CD8-positive, alpha-beta memory T cell (primary cell): ENCODE measurements around the gene SERBP1. TPM values are rescaled to one million over a fixed set of nuclear protein-coding genes. Genes with fewer than 3 reads are reported as not detected.

Experiments
- CTCF ChIA-PET: fragments of 350-600 bp; sonication (Branson Sonifier 250); formaldehyde crosslinking; loops from one replicate; lab custom pipeline; 2021; ENCODE audit warnings: antibody characterized with exemption; lab: Charles Lee
- POLR2A ChIA-PET: fragments of 350-600 bp; sonication (Branson Sonifier 250); formaldehyde crosslinking; loops from one replicate; lab custom pipeline; 2021; ENCODE audit warnings: antibody characterized with exemption; lab: Charles Lee
- DNase-seq, 5 donors: peaks; one replicate each; pipeline versions ENCODE4 v3.0.0 to v3.0.0-alpha.2; 2020 to 2022; ENCODE audit warnings: mixed read lengths in 1 of 5
- H3K27ac ChIP-seq: one replicate; pipeline ENCODE4 v1.7.0; 2013; ENCODE audit warnings: low read depth, mild to moderate bottlenecking, low read length, moderate library complexity
- H3K27me3 ChIP-seq: 2 replicates; pipeline ENCODE4 v1.7.0; 2013; ENCODE audit warnings: low read length, mild to moderate bottlenecking; ENCODE audit not compliant: insufficient read depth, poor library complexity, severe bottlenecking
- H3K36me3 ChIP-seq: 2 replicates; pipeline ENCODE4 v1.7.0; 2013; ENCODE audit warnings: mild to moderate bottlenecking, low read length, moderate library complexity; ENCODE audit not compliant: insufficient read depth
- H3K4me1 ChIP-seq: 2 replicates; pipeline ENCODE4 v1.7.0; 2013; ENCODE audit warnings: mild to moderate bottlenecking, low read length, moderate library complexity; ENCODE audit not compliant: insufficient read depth
- H3K4me3 ChIP-seq: 2 replicates; pipeline ENCODE4 v1.7.0; 2013; ENCODE audit warnings: mild to moderate bottlenecking, low read length
- H3K9me3 ChIP-seq: 2 replicates; pipeline ENCODE4 v1.7.0; 2013; ENCODE audit warnings: mild to moderate bottlenecking, low read length
- H3K27ac Mint-ChIP-seq, 8 donors: one replicate each; pipeline ENCODE4 v1.8.0; 2020 to 2021; ENCODE audit warnings: mixed read lengths in 8 of 8, mild to moderate bottlenecking in 6 of 8, inconsistent platforms in 3 of 8, moderate library complexity in 3 of 8
- H3K27me3 Mint-ChIP-seq, 2 donors: one replicate each; pipeline ENCODE4 v1.8.0; 2020 to 2021; ENCODE audit warnings: mixed read lengths in 2 of 2, mild to moderate bottlenecking in 1 of 2, moderate library complexity in 1 of 2
- H3K36me3 Mint-ChIP-seq, 3 donors: one replicate each; pipeline ENCODE4 v1.8.0; 2020 to 2021; ENCODE audit warnings: mixed read lengths in 3 of 3, inconsistent platforms in 1 of 3, mild to moderate bottlenecking in 1 of 3
- H3K4me1 Mint-ChIP-seq, 3 donors: one replicate each; pipeline ENCODE4 v1.8.0; 2020 to 2021; ENCODE audit warnings: mixed read lengths in 3 of 3, inconsistent platforms in 1 of 3, mild to moderate bottlenecking in 1 of 3
- H3K4me3 Mint-ChIP-seq, 7 donors: one replicate each; pipeline ENCODE4 v1.8.0; 2020 to 2021; ENCODE audit warnings: mixed read lengths in 7 of 7, mild to moderate bottlenecking in 6 of 7, moderate library complexity in 4 of 7, inconsistent platforms in 2 of 7
- H3K9me3 Mint-ChIP-seq, 5 donors: one replicate each; pipeline ENCODE4 v1.8.0; 2020 to 2022; ENCODE audit warnings: mixed read lengths in 5 of 5, mild to moderate bottlenecking in 3 of 5, moderate library complexity in 2 of 5, inconsistent platforms in 1 of 5
- polyA plus RNA-seq: library from polyadenylated mRNA; unstranded; fragments of 300-500 nt; fragmentation: Illumina TruSeq; gene quantifications from one replicate; pipeline ENCODE4 v1.2.3, GENCODE V29; 2021
- total RNA-seq, 2 experiments: library from RNA; stranded (reverse); gene quantifications; one replicate each; pipeline ENCODE4 v1.2.3, GENCODE V29; 2021

SERBP1 gene
- total and polyA plus RNA-seq, 3 experiments from 2014 or later, result 127 to 549 (median 545) TPM

- Histone ChIP-seq H3K27me3 (no peaks in the 10 kb centered on the region), H3K4me1 (no peaks in the 10 kb centered on the region), H3K4me3 (no peak overlapping the region), H3K36me3 (no peaks in the 10 kb centered on the region), H3K9me3 (no peaks in the 10 kb centered on the region), H3K27ac (no peak overlapping the region)
- H3K27ac Mint-ChIP-seq, result no peak overlapping the region
- H3K36me3 Mint-ChIP-seq, result peaks cover 0 to 4% (median 0%) of the 10 kb centered on the region in 3 donors
- DNase-seq, result no peak
- peaks cover 3 to 18% of the 10 kb centered on the region in 2 donors for H3K27me3 Mint-ChIP-seq
- POLR2A ChIA-PET, result no interaction called here
- no peaks in the 10 kb centered on the region for H3K4me1 Mint-ChIP-seq
- CTCF ChIA-PET, result no interaction called here
- H3K9me3 Mint-ChIP-seq, result no peaks in the 10 kb centered on the region
- H3K4me3 Mint-ChIP-seq, result no peak overlapping the region
These were observed 35.2 kb upstream of the SERBP1 start for GRCh38 chr1:67465375-67465774.

DNA sequence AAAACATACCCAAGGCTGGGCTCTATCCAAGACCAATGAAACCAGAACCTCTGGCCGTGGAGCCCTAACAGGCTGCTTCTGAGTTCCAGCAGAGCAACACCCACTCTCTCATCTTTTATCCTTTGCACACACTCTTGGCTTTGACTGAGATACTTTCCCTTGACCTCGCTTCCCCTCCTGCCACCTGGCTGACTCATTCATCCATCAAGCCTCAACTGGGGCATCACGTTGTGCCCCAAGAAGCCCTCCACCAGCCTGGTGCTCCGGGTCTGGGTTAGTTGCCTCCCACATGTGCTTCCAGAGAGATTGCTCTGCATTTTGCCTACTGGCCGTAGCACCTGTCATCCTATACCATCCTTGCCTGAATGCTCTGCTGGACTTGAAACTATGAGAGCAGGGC, 34.5 kb upstream of the SERBP1 start:
- peaks cover 0 to 4% (median 0%) of the 10 kb centered on the region in 3 donors for H3K36me3 Mint-ChIP-seq
- DNase-seq, result no peak
- no peak overlapping the region for H3K27ac ChIP-seq
- CTCF ChIA-PET, result no interaction called here
- peak overlapping the region in 1 of 8 donors; percentile 14 for H3K27ac Mint-ChIP-seq
- H3K4me1 ChIP-seq, result no peaks in the 10 kb centered on the region
- H3K36me3 ChIP-seq, result no peaks in the 10 kb centered on the region
- POLR2A ChIA-PET, result no interaction called here
- H3K4me3 Mint-ChIP-seq, result no peak overlapping the region
- no peak overlapping the region for H3K4me3 ChIP-seq
- no peaks in the 10 kb centered on the region for H3K9me3 Mint-ChIP-seq
- no peaks in the 10 kb centered on the region for H3K9me3 ChIP-seq
- H3K27me3 ChIP-seq, result no peaks in the 10 kb centered on the region
- H3K27me3 Mint-ChIP-seq, result peaks cover 3 to 18% of the 10 kb centered on the region in 2 donors
- H3K4me1 Mint-ChIP-seq, result no peaks in the 10 kb centered on the region

- POLR2A ChIA-PET, result no interaction called here
These were observed 33.9 kb upstream of the SERBP1 start for GRCh38 chr1:67464058-67464457.

GRCh38 chr1:67463298-67463955, 33.2 kb upstream of the SERBP1 start:
- ChIA-PET POLR2A (no interaction called here), CTCF (no interaction called here)
- no peaks in the 10 kb centered on the region for H3K4me1 ChIP-seq
- H3K27me3 ChIP-seq, result no peaks in the 10 kb centered on the region
- Mint-ChIP-seq H3K27me3 (peaks cover 3 to 15% of the 10 kb centered on the region in 2 donors), H3K9me3 (no peaks in the 10 kb centered on the region), H3K27ac (no peak overlapping the region), H3K4me1 (no peaks in the 10 kb centered on the region), H3K36me3 (peaks cover 0 to 4% (median 0%) of the 10 kb centered on the region in 3 donors), H3K4me3 (no peak overlapping the region)
- H3K36me3 ChIP-seq, result no peaks in the 10 kb centered on the region
- no peak overlapping the region for H3K4me3 ChIP-seq
- DNase-seq, result no peak
- H3K27ac ChIP-seq, result no peak overlapping the region
- no peaks in the 10 kb centered on the region for H3K9me3 ChIP-seq

More at GRCh38 chr1:67464058-67464457, 33.9 kb upstream of the SERBP1 start:
- CTCF ChIA-PET, result no interaction called here
- no peaks in the 10 kb centered on the region for H3K9me3 Mint-ChIP-seq
- H3K4me3 Mint-ChIP-seq, result no peak overlapping the region
- Histone ChIP-seq H3K27ac (no peak overlapping the region), H3K9me3 (no peaks in the 10 kb centered on the region), H3K27me3 (no peaks in the 10 kb centered on the region), H3K4me1 (no peaks in the 10 kb centered on the region), H3K4me3 (no peak overlapping the region), H3K36me3 (no peaks in the 10 kb centered on the region)
- DNase-seq, result no peak
- H3K27me3 Mint-ChIP-seq, result peaks cover 3 to 18% of the 10 kb centered on the region in 2 donors
- peaks cover 0 to 4% (median 0%) of the 10 kb centered on the region in 3 donors for H3K36me3 Mint-ChIP-seq
- H3K4me1 Mint-ChIP-seq, result no peaks in the 10 kb centered on the region
- peak overlapping the region in 1 of 8 donors; percentile 70 for H3K27ac Mint-ChIP-seq

- H3K27ac ChIP-seq, result no peak overlapping the region
- CTCF ChIA-PET, result no interaction called here
- Mint-ChIP-seq H3K4me3 (no peak overlapping the region), H3K4me1 (no peaks in the 10 kb centered on the region), H3K27ac (no peak overlapping the region), H3K36me3 (peaks cover 0 to 2% (median 0%) of the 10 kb centered on the region in 3 donors), H3K27me3 (peaks cover 0 to 3% of the 10 kb centered on the region in 2 donors), H3K9me3 (no peaks in the 10 kb centered on the region)
- no peaks in the 10 kb centered on the region for H3K4me1 ChIP-seq
- H3K4me3 ChIP-seq, result no peak overlapping the region
- POLR2A ChIA-PET, result no interaction called here
- no peaks in the 10 kb centered on the region for H3K27me3 ChIP-seq
- no peaks in the 10 kb centered on the region for H3K36me3 ChIP-seq
- DNase-seq, result no peak
- H3K9me3 ChIP-seq, result no peaks in the 10 kb centered on the region
These were observed 30.7 kb upstream of the SERBP1 start for GRCh38 chr1:67460676-67461500.

DNA sequence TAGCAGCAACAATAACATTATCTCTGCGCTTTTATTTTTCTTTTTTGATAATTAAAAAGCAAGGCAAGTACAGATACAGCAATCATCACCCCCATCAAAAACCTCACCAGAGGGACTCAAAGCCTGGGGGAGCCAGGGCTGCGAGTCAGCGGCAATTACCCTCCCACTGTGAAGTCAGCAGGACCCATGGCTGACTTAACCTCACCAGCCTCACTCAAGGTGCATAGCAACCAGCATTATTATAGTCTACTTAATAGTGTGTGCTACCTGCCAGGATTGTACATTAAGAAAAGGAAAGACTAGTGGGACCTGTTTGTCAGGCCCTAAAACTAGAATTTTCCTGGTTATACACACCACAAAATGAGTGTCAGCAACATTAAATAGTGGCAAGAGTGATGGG, 28.9 kb upstream of the SERBP1 start:
- Histone ChIP-seq H3K4me1 (no peaks in the 10 kb centered on the region), H3K27me3 (no peaks in the 10 kb centered on the region), H3K4me3 (no peak overlapping the region), H3K27ac (no peak overlapping the region), H3K9me3 (no peaks in the 10 kb centered on the region), H3K36me3 (no peaks in the 10 kb centered on the region)
- no peaks in the 10 kb centered on the region for H3K27me3 Mint-ChIP-seq
- no peak overlapping the region for H3K27ac Mint-ChIP-seq
- H3K9me3 Mint-ChIP-seq, result no peaks in the 10 kb centered on the region
- no peaks in the 10 kb centered on the region for H3K4me1 Mint-ChIP-seq
- DNase-seq, result no peak
- ChIA-PET CTCF (no interaction called here), POLR2A (no interaction called here)
- H3K4me3 Mint-ChIP-seq, result no peak overlapping the region
- H3K36me3 Mint-ChIP-seq, result no peaks in the 10 kb centered on the region

GRCh38 chr1:67458663-67459062, 28.5 kb upstream of the SERBP1 start:
- H3K27ac ChIP-seq, result no peak overlapping the region
- H3K4me3 Mint-ChIP-seq, result no peak overlapping the region
- no peaks in the 10 kb centered on the region for H3K9me3 Mint-ChIP-seq
- no peaks in the 10 kb centered on the region for H3K4me1 ChIP-seq
- no peaks in the 10 kb centered on the region for H3K27me3 ChIP-seq
- DNase-seq, result no peak
- H3K4me1 Mint-ChIP-seq, result no peaks in the 10 kb centered on the region
- no peak overlapping the region for H3K4me3 ChIP-seq
- POLR2A ChIA-PET, result no interaction called here
- CTCF ChIA-PET, result no interaction called here
- no peaks in the 10 kb centered on the region for H3K9me3 ChIP-seq
- H3K36me3 ChIP-seq, result no peaks in the 10 kb centered on the region
- H3K27me3 Mint-ChIP-seq, result no peaks in the 10 kb centered on the region
- no peaks in the 10 kb centered on the region for H3K36me3 Mint-ChIP-seq
- no peak overlapping the region for H3K27ac Mint-ChIP-seq

GRCh38 chr1:67457247-67457646, 27.0 kb upstream of the SERBP1 start:
- ChIA-PET CTCF (no interaction called here), POLR2A (no interaction called here)
- H3K36me3 ChIP-seq, result no peaks in the 10 kb centered on the region
- no peak overlapping the region for H3K27ac ChIP-seq
- no peaks in the 10 kb centered on the region for H3K9me3 ChIP-seq
- no peaks in the 10 kb centered on the region for H3K27me3 ChIP-seq
- no peak overlapping the region for H3K27ac Mint-ChIP-seq
- H3K36me3 Mint-ChIP-seq, result no peaks in the 10 kb centered on the region
- no peak for DNase-seq
- H3K4me1 ChIP-seq, result no peaks in the 10 kb centered on the region
- H3K4me3 Mint-ChIP-seq, result no peak overlapping the region
- no peaks in the 10 kb centered on the region for H3K9me3 Mint-ChIP-seq
- H3K4me3 ChIP-seq, result no peak overlapping the region
- H3K27me3 Mint-ChIP-seq, result no peaks in the 10 kb centered on the region
- H3K4me1 Mint-ChIP-seq, result no peaks in the 10 kb centered on the region
